ENCODE measurements around the gene HMBS.

DNA sequence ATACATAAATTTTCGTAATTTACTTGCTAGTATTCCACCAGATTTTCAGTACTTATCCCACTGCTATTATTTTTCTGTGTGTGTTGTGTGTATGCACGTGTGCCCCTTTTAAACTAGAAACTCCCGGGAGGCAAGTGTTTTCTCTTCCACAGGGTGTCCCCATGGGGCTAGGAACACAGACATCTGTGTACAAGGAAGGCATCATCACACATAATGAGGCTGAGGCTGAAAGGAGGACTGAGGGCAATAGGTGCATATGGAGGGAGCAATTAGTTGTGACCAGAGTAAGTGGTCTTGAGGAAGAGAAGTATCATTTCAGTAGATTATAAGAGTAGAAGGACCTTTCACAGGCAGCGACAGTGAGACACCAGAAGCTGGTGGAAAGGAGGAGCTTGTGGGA is 19.1 kb downstream of the HMBS start:
- no peak for TF ChIP-seq EP300 (IDR thresholded peaks at IDR 0.05)
- TF ChIP-seq, protein P1, sequence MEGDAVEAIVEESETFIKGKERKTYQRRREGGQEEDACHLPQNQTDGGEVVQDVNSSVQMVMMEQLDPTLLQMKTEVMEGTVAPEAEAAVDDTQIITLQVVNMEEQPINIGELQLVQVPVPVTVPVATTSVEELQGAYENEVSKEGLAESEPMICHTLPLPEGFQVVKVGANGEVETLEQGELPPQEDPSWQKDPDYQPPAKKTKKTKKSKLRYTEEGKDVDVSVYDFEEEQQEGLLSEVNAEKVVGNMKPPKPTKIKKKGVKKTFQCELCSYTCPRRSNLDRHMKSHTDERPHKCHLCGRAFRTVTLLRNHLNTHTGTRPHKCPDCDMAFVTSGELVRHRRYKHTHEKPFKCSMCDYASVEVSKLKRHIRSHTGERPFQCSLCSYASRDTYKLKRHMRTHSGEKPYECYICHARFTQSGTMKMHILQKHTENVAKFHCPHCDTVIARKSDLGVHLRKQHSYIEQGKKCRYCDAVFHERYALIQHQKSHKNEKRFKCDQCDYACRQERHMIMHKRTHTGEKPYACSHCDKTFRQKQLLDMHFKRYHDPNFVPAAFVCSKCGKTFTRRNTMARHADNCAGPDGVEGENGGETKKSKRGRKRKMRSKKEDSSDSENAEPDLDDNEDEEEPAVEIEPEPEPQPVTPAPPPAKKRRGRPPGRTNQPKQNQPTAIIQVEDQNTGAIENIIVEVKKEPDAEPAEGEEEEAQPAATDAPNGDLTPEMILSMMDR (IDR thresholded peaks at IDR 0.05): no peak
